GM23338 (cell line): ENCODE data around the gene BCORL1. TPM values are rescaled to one million over a fixed set of nuclear protein-coding genes. Genes with fewer than 3 reads are reported as not detected.

Experiments used
- ATAC-seq: fragments of 200-7000 bp; cut with Tn5 transposase; 3 replicates; pipeline ENCODE4 v1.9.1; 2020
- DNase-seq: peaks from one replicate; pipeline ENCODE4 v3.0.0-alpha.2; 2015; ENCODE audit warnings: low spot score
- H2AFZ ChIP-seq: fragments of 200-600 bp; sonication (generic); 2 replicates; pipeline ENCODE4 v1.8.0; 2016; ENCODE audit warnings: antibody characterized with exemption, mild to moderate bottlenecking, moderate library complexity
- H3F3A ChIP-seq: fragments of 200-600 bp; sonication (generic); replicated peaks from 2 replicates; pipeline ENCODE4 v1.8.0; 2017; ENCODE audit warnings: antibody characterized with exemption, mixed run types, low read depth
- H3K27ac ChIP-seq: fragments of 200-600 bp; sonication (generic); 2 replicates; pipeline ENCODE4 v1.6.1; 2016; ENCODE audit warnings: low read depth
- H3K27me3 ChIP-seq: fragments of 200-600 bp; sonication (generic); 2 replicates; pipeline ENCODE4 v1.8.0; 2016; ENCODE audit warnings: mild to moderate bottlenecking, mixed run types, moderate library complexity; ENCODE audit not compliant: insufficient read depth
- H3K36me3 ChIP-seq: fragments of 200-600 bp; sonication (generic); 2 replicates; pipeline ENCODE4 v1.8.0; 2016; ENCODE audit warnings: mild to moderate bottlenecking; ENCODE audit not compliant: insufficient read depth
- H3K4me1 ChIP-seq: fragments of 200-600 bp; sonication (generic); 2 replicates; pipeline ENCODE4 v1.8.0; 2016; ENCODE audit warnings: mild to moderate bottlenecking, moderate library complexity; ENCODE audit not compliant: insufficient read depth
- H3K4me2 ChIP-seq: fragments of 200-600 bp; sonication (generic); 2 replicates; pipeline ENCODE4 v1.7.1; 2017; ENCODE audit warnings: mixed run types
- H3K4me3 ChIP-seq: fragments of 200-600 bp; sonication (generic); 2 replicates; pipeline ENCODE4 v1.6.1; 2016; ENCODE audit warnings: mixed run types
- H3K79me2 ChIP-seq: fragments of 200-600 bp; sonication (generic); replicated peaks from 2 replicates; pipeline ENCODE4 v1.8.0; 2017; ENCODE audit warnings: mild to moderate bottlenecking; ENCODE audit not compliant: insufficient read depth
- H3K9me2 ChIP-seq: fragments of 200-600 bp; sonication (generic); 2 replicates; pipeline ENCODE4 v1.8.0; 2017; ENCODE audit not compliant: insufficient read depth
- H4K20me1 ChIP-seq: fragments of 200-600 bp; sonication (generic); replicated peaks from 2 replicates; pipeline ENCODE4 v1.8.0; 2017; ENCODE audit warnings: mild to moderate bottlenecking; ENCODE audit not compliant: insufficient read depth
- H3K27ac Mint-ChIP-seq: 2 replicates; pipeline ENCODE4 v1.8.0; 2020; ENCODE audit warnings: inconsistent platforms, mild to moderate bottlenecking, moderate library complexity, mixed read lengths
- H3K27me3 Mint-ChIP-seq: 3 replicates; pipeline ENCODE4 v1.8.0; 2022; ENCODE audit warnings: low read depth, mild to moderate bottlenecking, moderate library complexity, mixed read lengths, inconsistent platforms; ENCODE audit not compliant: insufficient read depth, poor library complexity
- H3K36me3 Mint-ChIP-seq: 3 replicates; pipeline ENCODE4 v1.8.0; 2021; ENCODE audit warnings: low read depth, mild to moderate bottlenecking, inconsistent platforms, moderate library complexity, mixed read lengths
- H3K4me1 Mint-ChIP-seq: 3 replicates; pipeline ENCODE4 v1.8.0; 2020; ENCODE audit warnings: mild to moderate bottlenecking, inconsistent platforms, mixed read lengths
- H3K4me3 Mint-ChIP-seq: 3 replicates; pipeline ENCODE4 v1.8.0; 2021; ENCODE audit warnings: moderate library complexity, mild to moderate bottlenecking, inconsistent platforms, mixed read lengths
- H3K9me3 Mint-ChIP-seq: 3 replicates; pipeline ENCODE4 v1.8.0; 2020; ENCODE audit warnings: moderate library complexity, mild to moderate bottlenecking, inconsistent platforms, mixed read lengths
- CREB1 ChIP-seq: fragments of 250-450 bp; sonication (Bioruptor Pico); IDR thresholded peaks from 2 replicates; pipeline ENCODE4 v1.5.0; 2020; ENCODE audit warnings: low read depth, mild to moderate bottlenecking, moderate library complexity
- EZH2 ChIP-seq: fragments of 200-600 bp; sonication (generic); IDR thresholded peaks from one replicate; pipeline ENCODE4 v1.8.0; 2017; ENCODE audit warnings: antibody characterized with exemption, mild to moderate bottlenecking, low read depth; ENCODE audit not compliant: unreplicated experiment
- EZH2phosphoT487 ChIP-seq: fragments of 200-600 bp; sonication (generic); IDR thresholded peaks from one replicate; pipeline ENCODE4 v1.8.1; 2018; ENCODE audit warnings: antibody characterized with exemption; ENCODE audit not compliant: unreplicated experiment
- JUNB ChIP-seq: IDR thresholded peaks from one replicate; pipeline ENCODE4 v1.6.1; 2016; ENCODE audit warnings: antibody characterized with exemption; ENCODE audit not compliant: unreplicated experiment
- NANOG ChIP-seq: IDR thresholded peaks from 2 replicates; pipeline ENCODE4 v1.6.1; 2016; ENCODE audit warnings: antibody characterized with exemption, borderline replicate concordance
- POLR2AphosphoS5 ChIP-seq: IDR thresholded peaks from 2 replicates; pipeline ENCODE4 v1.6.1; 2016; ENCODE audit warnings: antibody characterized with exemption, low read depth
- STAT1 ChIP-seq: IDR thresholded peaks from one replicate; pipeline ENCODE4 v1.6.1; 2016; ENCODE audit warnings: antibody characterized with exemption; ENCODE audit not compliant: unreplicated experiment
- ZNF114 ChIP-seq: fragments of 250-450 bp; sonication (Bioruptor Pico); IDR thresholded peaks from 2 replicates; pipeline ENCODE4 v1.5.0; 2020; ENCODE audit warnings: mild to moderate bottlenecking, moderate library complexity
- ZNF331 ChIP-seq: fragments of 250-450 bp; sonication (Bioruptor Pico); IDR thresholded peaks from 2 replicates; pipeline ENCODE4 v1.5.0; 2020; ENCODE audit warnings: low read depth, mild to moderate bottlenecking, moderate library complexity
- ZNF462 ChIP-seq: fragments of 250-450 bp; sonication (Bioruptor Pico); IDR thresholded peaks from 2 replicates; pipeline ENCODE4 v1.5.0; 2020; ENCODE audit warnings: mild to moderate bottlenecking, moderate library complexity
- polyA plus RNA-seq: library from polyadenylated mRNA; unstranded; fragments of >200 nt; fragmentation: Nextera tagmentation; extraction: Ambion mirVana; gene quantifications from 2 replicates; pipeline ENCODE4 v1.2.1, GENCODE V29; 2016
- total RNA-seq: library from RNA; depleted of rRNA; stranded (reverse); fragments of >200 nt; shearing (Covaris generic); gene quantifications from 2 replicates; pipeline ENCODE4 v1.2.3, GENCODE V29; 2014
- TF ChIP-seq, protein P1 (sequence below), 2 experiments: fragments of 200-600 bp in 1 of 2; sonication (generic) in 1 of 2; conservative IDR thresholded peaks; 2 replicates each; pipeline versions ENCODE4 v1.5.1 to v1.6.1; 2016 to 2017; ENCODE audit warnings: antibody characterized with exemption in 2 of 2, low read depth in 2 of 2, mild to moderate bottlenecking in 2 of 2, moderate library complexity in 1 of 2
- TF ChIP-seq, protein P2 (sequence below): IDR thresholded peaks from one replicate; pipeline ENCODE4 v1.6.1; 2018; ENCODE audit warnings: antibody characterized with exemption; ENCODE audit not compliant: unreplicated experiment
- TF ChIP-seq, protein P3 (sequence below): IDR thresholded peaks from 2 replicates; pipeline ENCODE4 v1.6.1; 2016; ENCODE audit warnings: antibody characterized with exemption

Gene BCORL1
- total and polyA plus RNA-seq, 2 experiments from 2014 or later = 2.6 to 2.7 TPM

GRCh38 chrX:129953881-129954280 is 28.6 kb upstream of the BCORL1 start:
- Histone ChIP-seq H3K27ac (no peak overlapping the region), H3K4me2 (peak overlapping the region; percentile 80), H3K4me3 (peak overlapping the region; percentile 55), H3F3A (no peaks in the 10 kb centered on the region), H3K27me3 (peaks cover 84% of the 10 kb centered on the region), H2AFZ (no peak overlapping the region), H4K20me1 (no peaks in the 10 kb centered on the region), H3K36me3 (no peaks in the 10 kb centered on the region), H3K9me2 (no peaks in the 10 kb centered on the region), H3K4me1 (peaks cover 16% of the 10 kb centered on the region), H3K79me2 (no peaks in the 10 kb centered on the region)
- peak overlapping the region; percentile 60 for H3K4me3 Mint-ChIP-seq
- no peaks in the 10 kb centered on the region for H3K36me3 Mint-ChIP-seq
- H3K27me3 Mint-ChIP-seq = peaks cover 66% of the 10 kb centered on the region
- ATAC-seq (peak; percentile 11), DNase-seq (peak; percentile 28)
- no peak overlapping the region for H3K27ac Mint-ChIP-seq
- no peaks in the 10 kb centered on the region for H3K9me3 Mint-ChIP-seq
- TF ChIP-seq ZNF114 (CRISPR knock-in tag) (no peak), EZH2 (no peak), CREB1 (no peak), STAT1 (no peak), NANOG (no peak), JUNB (no peak), ZNF462 (CRISPR knock-in tag) (no peak), EZH2phosphoT487 (no peak), ZNF331 (CRISPR knock-in tag) (no peak), POLR2AphosphoS5 (no peak)
- TF ChIP-seq, protein P1, sequence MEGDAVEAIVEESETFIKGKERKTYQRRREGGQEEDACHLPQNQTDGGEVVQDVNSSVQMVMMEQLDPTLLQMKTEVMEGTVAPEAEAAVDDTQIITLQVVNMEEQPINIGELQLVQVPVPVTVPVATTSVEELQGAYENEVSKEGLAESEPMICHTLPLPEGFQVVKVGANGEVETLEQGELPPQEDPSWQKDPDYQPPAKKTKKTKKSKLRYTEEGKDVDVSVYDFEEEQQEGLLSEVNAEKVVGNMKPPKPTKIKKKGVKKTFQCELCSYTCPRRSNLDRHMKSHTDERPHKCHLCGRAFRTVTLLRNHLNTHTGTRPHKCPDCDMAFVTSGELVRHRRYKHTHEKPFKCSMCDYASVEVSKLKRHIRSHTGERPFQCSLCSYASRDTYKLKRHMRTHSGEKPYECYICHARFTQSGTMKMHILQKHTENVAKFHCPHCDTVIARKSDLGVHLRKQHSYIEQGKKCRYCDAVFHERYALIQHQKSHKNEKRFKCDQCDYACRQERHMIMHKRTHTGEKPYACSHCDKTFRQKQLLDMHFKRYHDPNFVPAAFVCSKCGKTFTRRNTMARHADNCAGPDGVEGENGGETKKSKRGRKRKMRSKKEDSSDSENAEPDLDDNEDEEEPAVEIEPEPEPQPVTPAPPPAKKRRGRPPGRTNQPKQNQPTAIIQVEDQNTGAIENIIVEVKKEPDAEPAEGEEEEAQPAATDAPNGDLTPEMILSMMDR (conservative IDR thresholded peaks at IDR 0.05; ENCODE audit: low read depth in 2 of 2) = no peak
- TF ChIP-seq, protein P2, sequence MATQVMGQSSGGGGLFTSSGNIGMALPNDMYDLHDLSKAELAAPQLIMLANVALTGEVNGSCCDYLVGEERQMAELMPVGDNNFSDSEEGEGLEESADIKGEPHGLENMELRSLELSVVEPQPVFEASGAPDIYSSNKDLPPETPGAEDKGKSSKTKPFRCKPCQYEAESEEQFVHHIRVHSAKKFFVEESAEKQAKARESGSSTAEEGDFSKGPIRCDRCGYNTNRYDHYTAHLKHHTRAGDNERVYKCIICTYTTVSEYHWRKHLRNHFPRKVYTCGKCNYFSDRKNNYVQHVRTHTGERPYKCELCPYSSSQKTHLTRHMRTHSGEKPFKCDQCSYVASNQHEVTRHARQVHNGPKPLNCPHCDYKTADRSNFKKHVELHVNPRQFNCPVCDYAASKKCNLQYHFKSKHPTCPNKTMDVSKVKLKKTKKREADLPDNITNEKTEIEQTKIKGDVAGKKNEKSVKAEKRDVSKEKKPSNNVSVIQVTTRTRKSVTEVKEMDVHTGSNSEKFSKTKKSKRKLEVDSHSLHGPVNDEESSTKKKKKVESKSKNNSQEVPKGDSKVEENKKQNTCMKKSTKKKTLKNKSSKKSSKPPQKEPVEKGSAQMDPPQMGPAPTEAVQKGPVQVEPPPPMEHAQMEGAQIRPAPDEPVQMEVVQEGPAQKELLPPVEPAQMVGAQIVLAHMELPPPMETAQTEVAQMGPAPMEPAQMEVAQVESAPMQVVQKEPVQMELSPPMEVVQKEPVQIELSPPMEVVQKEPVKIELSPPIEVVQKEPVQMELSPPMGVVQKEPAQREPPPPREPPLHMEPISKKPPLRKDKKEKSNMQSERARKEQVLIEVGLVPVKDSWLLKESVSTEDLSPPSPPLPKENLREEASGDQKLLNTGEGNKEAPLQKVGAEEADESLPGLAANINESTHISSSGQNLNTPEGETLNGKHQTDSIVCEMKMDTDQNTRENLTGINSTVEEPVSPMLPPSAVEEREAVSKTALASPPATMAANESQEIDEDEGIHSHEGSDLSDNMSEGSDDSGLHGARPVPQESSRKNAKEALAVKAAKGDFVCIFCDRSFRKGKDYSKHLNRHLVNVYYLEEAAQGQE = no peak
- TF ChIP-seq, protein P3, sequence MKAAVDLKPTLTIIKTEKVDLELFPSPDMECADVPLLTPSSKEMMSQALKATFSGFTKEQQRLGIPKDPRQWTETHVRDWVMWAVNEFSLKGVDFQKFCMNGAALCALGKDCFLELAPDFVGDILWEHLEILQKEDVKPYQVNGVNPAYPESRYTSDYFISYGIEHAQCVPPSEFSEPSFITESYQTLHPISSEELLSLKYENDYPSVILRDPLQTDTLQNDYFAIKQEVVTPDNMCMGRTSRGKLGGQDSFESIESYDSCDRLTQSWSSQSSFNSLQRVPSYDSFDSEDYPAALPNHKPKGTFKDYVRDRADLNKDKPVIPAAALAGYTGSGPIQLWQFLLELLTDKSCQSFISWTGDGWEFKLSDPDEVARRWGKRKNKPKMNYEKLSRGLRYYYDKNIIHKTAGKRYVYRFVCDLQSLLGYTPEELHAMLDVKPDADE = no peak
- peaks cover 25% of the 10 kb centered on the region for H3K4me1 Mint-ChIP-seq
